AG04449 (cell line): ENCODE results near the gene LCA5L.
"Not testable (repeated sequence)": the region's sequence is repeated elsewhere in the genome, so short reads cannot be mapped to it uniquely, and the experiment has no call there.

Experiments used
- CTCF ChIA-PET: fragments of 350-600 bp; formaldehyde crosslinking; extraction: SDS; loops from one replicate; lab custom pipeline; 2021; ENCODE audit warnings: antibody characterized with exemption; lab: Yijun Ruan, JAX
- POLR2A ChIA-PET: fragments of 400-600, 350-600 bp; formaldehyde crosslinking; extraction: SDS; loops from one replicate; lab custom pipeline; 2020; ENCODE audit warnings: antibody characterized with exemption, inconsistent platforms; lab: Yijun Ruan, JAX
- DNase-seq: peaks from one replicate; pipeline ENCODE4 v3.0.0-alpha.2; 2010; ENCODE audit warnings: low read depth, low spot score
- H3K4me3 ChIP-seq: 2 replicates; pipeline ENCODE4 v1.5.1; 2011; ENCODE audit warnings: low read depth, mild to moderate bottlenecking, control low read depth, low read length
- CTCF ChIP-seq: IDR thresholded peaks from one replicate; pipeline ENCODE4 v1.5.1; 2011; ENCODE audit warnings: mild to moderate bottlenecking, moderate library complexity, low read length, control low read depth, inconsistent platforms; ENCODE audit not compliant: insufficient read depth; ENCODE audit errors: missing control alignments

Gene LCA5L

GRCh38 chr21:39430016-39430415 lies 15.6 kb downstream of the LCA5L start:
- DNase-seq = no peak
- no peak overlapping the region for H3K4me3 ChIP-seq
- ChIA-PET POLR2A (no interaction called here), CTCF (interaction anchor here (5.3 kb wide), 1 partner anchor 12 kb away, joined by 43 read pairs; no protein-coding TSS in a partner anchor)
- no peak for TF ChIP-seq CTCF

- H3K4me3 ChIP-seq = no peak overlapping the region
- no peak for TF ChIP-seq CTCF
- CTCF ChIA-PET = interaction anchor here (5.3 kb wide), 1 partner anchor 13 kb away, joined by 43 read pairs; no protein-coding TSS in a partner anchor
- no peak for DNase-seq
- POLR2A ChIA-PET = no interaction called here
These were observed 16.1 kb downstream of the LCA5L start for GRCh38 chr21:39429445-39429844.

GRCh38 chr21:39422527-39423241 lies 22.9 kb downstream of the LCA5L start:
- ChIA-PET POLR2A (interaction anchor here (0.7 kb wide), 1 partner anchor 40 kb away, joined by 3 read pairs; no protein-coding TSS in a partner anchor), CTCF (interaction anchor here (1.2 to 6.1 kb wide), 3 partner anchors 18 to 31 kb away, joined by 4 to 28 read pairs (median 6); no protein-coding TSS in a partner anchor)
- no peak overlapping the region for H3K4me3 ChIP-seq
- no peak for DNase-seq
- no peak for TF ChIP-seq CTCF

GRCh38 chr21:39419204-39419603 lies 26.4 kb downstream of the LCA5L start:
- ChIA-PET POLR2A (interaction anchor here (0.7 kb wide), 1 partner anchor 24 kb away, joined by 3 read pairs; no protein-coding TSS in a partner anchor), CTCF (interaction anchor here (1.7 kb wide), 1 partner anchor 22 kb away, joined by 8 read pairs; no protein-coding TSS in a partner anchor)
- not testable (repeated sequence) for DNase-seq, H3K4me3 ChIP-seq

- no peak for DNase-seq
- TF ChIP-seq CTCF = no peak
- CTCF ChIA-PET = interaction anchor here (2.2 kb wide), 1 partner anchor 15 kb away, joined by 12 read pairs; no protein-coding TSS in a partner anchor
- POLR2A ChIA-PET = no interaction called here
- H3K4me3 ChIP-seq = no peak overlapping the region
These were observed 39.5 kb downstream of the LCA5L start for GRCh38 chr21:39406065-39406464.

- no peak for TF ChIP-seq CTCF
- POLR2A ChIA-PET = no interaction called here
- no peak for DNase-seq
- CTCF ChIA-PET = interaction anchor here (3.7 kb wide), 1 partner anchor 10 kb away, joined by 22 read pairs; no protein-coding TSS in a partner anchor
- no peak overlapping the region for H3K4me3 ChIP-seq
These were observed 45.4 kb downstream of the LCA5L start for GRCh38 chr21:39400173-39400572.
